ENCODE results near the gene ADPRM.

GRCh38 chr17:10661437-10661836, 36.0 kb upstream of the ADPRM start:
- TF ChIP-seq CTCF (conservative IDR thresholded peaks at IDR 0.05 in 1 of 2, IDR thresholded peaks at IDR 0.05 in 1 of 2; ENCODE audit: extremely low read depth in 1 of 2, insufficient read depth in 1 of 2, low read depth in 1 of 2, low read length in 2 of 2): no peak
- no peak for TF ChIP-seq EZH2 (IDR thresholded peaks at IDR 0.05; ENCODE audit: borderline replicate concordance, low read length)
